Thoracic aorta (tissue), 2 donors: ENCODE measurements around the gene PACS1. TPM values are rescaled to one million over a fixed set of nuclear protein-coding genes. Genes with fewer than 3 reads are reported as not detected.
"Not testable (repeated sequence)": the region's sequence is repeated elsewhere in the genome, so short reads cannot be mapped to it uniquely, and the experiment has no call there.

Experiments used
- ATAC-seq: fragments of 150-250 bp; one replicate; pipeline ENCODE4 v1.8.0; 2017; ENCODE audit warnings: low read depth; ENCODE audit not compliant: insufficient number of reproducible peaks, low FRiP score
- DNase-seq: peaks from one replicate; pipeline ENCODE4 v3.0.0-alpha.2; 2020; ENCODE audit warnings: low spot score
- H3K27ac ChIP-seq, 2 donors: fragments of 200-600 bp; sonication (generic); 1 replicate in 1 of 2; 2 replicates in 1 of 2; pipeline ENCODE4 v1.5.1; 2016; ENCODE audit warnings: mild to moderate bottlenecking in 2 of 2, moderate library complexity in 2 of 2
- H3K27me3 ChIP-seq: fragments of 200-600 bp; sonication (generic); replicated peaks from 2 replicates; pipeline ENCODE4 v1.6.0; 2016; ENCODE audit warnings: mild to moderate bottlenecking; ENCODE audit not compliant: insufficient read depth
- H3K36me3 ChIP-seq: fragments of 200-600 bp; sonication (generic); one replicate; pipeline ENCODE4 v1.5.1; 2016
- H3K4me1 ChIP-seq, 2 donors: fragments of 200-600 bp; sonication (generic); 1 replicate in 1 of 2; 2 replicates in 1 of 2; pipeline versions ENCODE4 v1.5.1 to v1.6.0; 2016; ENCODE audit warnings: low read depth in 2 of 2, mild to moderate bottlenecking in 1 of 2; ENCODE audit not compliant: control insufficient read depth in 1 of 2
- H3K4me3 ChIP-seq: fragments of 200-600 bp; sonication (generic); 2 replicates; pipeline ENCODE4 v1.5.1; 2016; ENCODE audit warnings: mild to moderate bottlenecking
- H3K9me3 ChIP-seq: fragments of 200-600 bp; sonication (generic); 2 replicates; pipeline ENCODE4 v1.5.1; 2016
- total RNA-seq, 2 donors: library from RNA; depleted of rRNA; stranded (reverse); fragments of >200 nt; gene quantifications; one replicate each; pipeline versions ENCODE4 v1.1.0 to v1.2.3, GENCODE V29; 2016
- TF ChIP-seq, protein P1 (sequence below): fragments of 200-600 bp; sonication (generic); IDR thresholded peaks from one replicate; pipeline ENCODE4 v1.5.1; 2019; ENCODE audit warnings: antibody characterized with exemption

Gene PACS1
- total RNA-seq, 2 donors from 2014 or later, result 82.9 to 112 TPM

DNA sequence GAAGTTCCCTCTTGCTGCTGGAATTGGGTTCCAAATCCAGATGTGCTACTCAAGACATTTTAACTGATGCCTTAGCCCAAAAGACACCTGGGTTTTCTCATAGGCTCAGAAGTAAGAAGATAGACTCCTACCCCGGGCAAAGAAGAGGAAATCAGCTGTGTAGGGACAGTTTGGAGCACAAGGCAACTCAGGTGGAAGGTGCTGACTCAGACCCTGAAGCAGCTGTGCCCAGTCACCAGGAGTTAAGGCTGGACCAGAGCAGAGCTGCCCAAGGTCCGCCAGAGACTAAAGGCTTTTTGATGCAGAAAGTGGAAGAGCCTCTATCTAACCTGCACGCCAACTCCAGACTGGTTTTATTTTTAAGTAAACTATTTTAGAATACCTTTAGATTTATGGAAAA, 177.7 kb downstream of the PACS1 start:
- DNase-seq, result no peak
- H3K27ac ChIP-seq, result no peak overlapping the region
- TF ChIP-seq, protein P1, sequence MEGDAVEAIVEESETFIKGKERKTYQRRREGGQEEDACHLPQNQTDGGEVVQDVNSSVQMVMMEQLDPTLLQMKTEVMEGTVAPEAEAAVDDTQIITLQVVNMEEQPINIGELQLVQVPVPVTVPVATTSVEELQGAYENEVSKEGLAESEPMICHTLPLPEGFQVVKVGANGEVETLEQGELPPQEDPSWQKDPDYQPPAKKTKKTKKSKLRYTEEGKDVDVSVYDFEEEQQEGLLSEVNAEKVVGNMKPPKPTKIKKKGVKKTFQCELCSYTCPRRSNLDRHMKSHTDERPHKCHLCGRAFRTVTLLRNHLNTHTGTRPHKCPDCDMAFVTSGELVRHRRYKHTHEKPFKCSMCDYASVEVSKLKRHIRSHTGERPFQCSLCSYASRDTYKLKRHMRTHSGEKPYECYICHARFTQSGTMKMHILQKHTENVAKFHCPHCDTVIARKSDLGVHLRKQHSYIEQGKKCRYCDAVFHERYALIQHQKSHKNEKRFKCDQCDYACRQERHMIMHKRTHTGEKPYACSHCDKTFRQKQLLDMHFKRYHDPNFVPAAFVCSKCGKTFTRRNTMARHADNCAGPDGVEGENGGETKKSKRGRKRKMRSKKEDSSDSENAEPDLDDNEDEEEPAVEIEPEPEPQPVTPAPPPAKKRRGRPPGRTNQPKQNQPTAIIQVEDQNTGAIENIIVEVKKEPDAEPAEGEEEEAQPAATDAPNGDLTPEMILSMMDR, result no peak
- no peaks in the 10 kb centered on the region for H3K9me3 ChIP-seq
- no peak overlapping the region for H3K4me3 ChIP-seq
- no peak for ATAC-seq
- H3K27me3 ChIP-seq, result no peaks in the 10 kb centered on the region
- H3K4me1 ChIP-seq, result no peaks in the 10 kb centered on the region
- peaks cover 13% of the 10 kb centered on the region for H3K36me3 ChIP-seq

DNA sequence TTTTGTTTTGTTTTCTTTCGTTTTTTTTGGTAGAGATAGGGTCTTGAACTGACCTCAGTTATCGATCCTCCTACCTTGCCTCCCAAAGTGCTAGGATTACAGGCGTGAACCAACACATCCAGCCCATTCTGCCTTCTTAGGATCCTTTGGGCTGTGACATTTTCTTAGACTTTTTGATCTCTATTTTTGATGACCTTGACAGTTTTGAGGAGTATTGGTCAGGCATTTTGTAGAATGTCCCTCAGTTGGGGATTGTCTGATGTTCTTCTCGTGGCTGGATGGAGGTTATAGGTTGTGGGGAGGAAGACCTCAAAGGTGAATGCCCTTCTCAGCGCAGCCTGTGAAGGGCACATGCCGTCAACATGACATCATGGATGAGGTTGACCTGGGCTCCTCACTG, 178.8 kb downstream of the PACS1 start:
- Histone ChIP-seq H3K9me3 (no peaks in the 10 kb centered on the region), H3K36me3 (peaks cover 12% of the 10 kb centered on the region), H3K27me3 (no peaks in the 10 kb centered on the region), H3K4me3 (no peak overlapping the region), H3K27ac (no peak overlapping the region), H3K4me1 (no peaks in the 10 kb centered on the region)
- TF ChIP-seq, protein P1, result no peak
- ATAC-seq (no peak), DNase-seq (no peak)

DNA sequence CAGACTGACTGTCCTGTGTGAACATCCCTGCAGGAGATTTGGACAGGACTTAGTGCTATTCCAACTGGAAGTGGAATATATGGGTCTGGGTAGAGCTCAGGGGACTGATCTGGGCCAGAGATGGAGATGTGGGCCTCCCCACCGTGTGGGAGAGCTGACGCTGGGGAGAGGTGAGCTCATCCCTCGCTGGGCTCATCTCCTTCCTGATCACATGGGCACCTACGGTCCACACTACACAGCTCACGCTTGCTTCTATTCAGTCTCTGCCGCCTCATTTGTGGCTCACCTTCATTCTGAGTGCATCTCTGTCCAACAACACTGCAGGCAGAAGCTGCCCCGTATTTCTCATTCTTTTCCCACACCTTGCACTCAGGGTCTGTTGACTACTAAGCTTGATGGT, 181.7 kb downstream of the PACS1 start:
- no peak for ATAC-seq
- TF ChIP-seq, protein P1, result no peak
- no peak for DNase-seq
- Histone ChIP-seq H3K4me1 (peaks cover 0 to 6% of the 10 kb centered on the region in 2 donors), H3K27ac (no peak overlapping the region), H3K36me3 (peaks cover 8% of the 10 kb centered on the region), H3K4me3 (no peak overlapping the region), H3K27me3 (no peaks in the 10 kb centered on the region), H3K9me3 (no peaks in the 10 kb centered on the region)

DNA sequence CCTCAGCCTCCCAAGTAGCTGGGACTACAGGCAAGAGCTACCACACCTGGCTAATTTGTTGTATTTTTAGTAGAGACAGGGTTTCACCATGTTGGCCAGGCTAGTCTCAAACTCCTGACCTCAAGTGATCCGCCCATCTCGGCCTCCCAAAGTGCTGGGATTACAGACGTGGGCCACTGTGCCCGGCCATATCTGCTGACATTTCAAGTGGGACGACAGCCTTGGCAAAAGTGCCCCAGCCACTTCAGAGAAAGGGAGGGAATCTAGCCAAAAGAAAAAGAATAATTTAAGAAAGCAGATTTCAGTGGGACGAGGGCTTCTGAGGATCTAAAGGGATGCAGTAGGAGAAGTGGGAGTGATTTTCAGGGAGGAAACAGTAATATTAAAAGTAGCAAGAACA, 183.0 kb downstream of the PACS1 start:
- H3K27ac ChIP-seq, DNase-seq, ATAC-seq, H3K36me3 ChIP-seq, H3K4me1 ChIP-seq, H3K9me3 ChIP-seq, H3K4me3 ChIP-seq, H3K27me3 ChIP-seq: not testable (repeated sequence)

DNA sequence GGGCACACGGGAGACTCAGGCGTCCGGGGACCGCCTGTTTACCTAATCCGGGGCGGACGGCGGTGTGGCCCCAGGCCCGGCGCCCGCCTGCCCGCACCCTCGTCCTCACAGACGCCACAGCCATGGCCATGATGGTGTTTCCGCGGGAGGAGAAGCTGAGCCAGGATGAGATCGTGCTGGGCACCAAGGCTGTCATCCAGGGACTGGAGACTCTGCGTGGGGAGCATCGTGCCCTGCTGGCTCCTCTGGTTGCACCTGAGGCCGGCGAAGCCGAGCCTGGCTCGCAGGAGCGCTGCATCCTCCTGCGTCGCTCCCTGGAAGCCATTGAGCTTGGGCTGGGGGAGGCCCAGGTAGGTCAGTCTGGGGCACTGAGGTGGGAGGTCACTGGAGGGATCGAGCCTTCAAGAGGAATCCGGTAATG, 188.4 kb downstream of the PACS1 start:
- TF ChIP-seq, protein P1, result no peak
- Histone ChIP-seq H3K36me3 (peaks cover 22% of the 10 kb centered on the region), H3K4me1 (peaks cover 5 to 19% of the 10 kb centered on the region in 2 donors), H3K27ac (peak overlapping the region; percentile 72 to 76), H3K4me3 (peak overlapping the region; percentile 98), H3K27me3 (no peaks in the 10 kb centered on the region), H3K9me3 (no peaks in the 10 kb centered on the region)
- DNase-seq (no peak), ATAC-seq (no peak)

DNA sequence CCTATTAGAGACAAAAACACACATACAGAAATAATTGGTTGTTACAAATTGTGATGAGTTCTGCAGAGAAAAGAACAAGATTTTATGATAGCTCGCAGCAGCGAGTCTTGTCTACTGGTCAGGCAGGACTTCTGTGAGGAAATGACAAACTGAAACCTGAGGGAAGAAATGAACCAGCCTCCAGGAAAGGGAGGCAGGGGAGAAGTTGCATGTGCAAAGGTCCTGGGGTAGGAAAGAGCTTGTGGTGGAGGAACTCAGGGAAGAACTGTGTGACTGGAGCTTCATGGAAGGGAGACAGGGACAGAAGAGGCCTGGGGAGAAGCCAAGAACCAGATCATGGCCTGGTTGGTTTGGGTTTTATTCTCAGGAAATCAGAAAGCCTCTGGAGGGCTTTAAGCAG, 189.2 kb downstream of the PACS1 start:
- H3K27ac ChIP-seq, result no peak overlapping the region
- peaks cover 5 to 19% of the 10 kb centered on the region in 2 donors for H3K4me1 ChIP-seq
- TF ChIP-seq, protein P1, result no peak
- H3K4me3 ChIP-seq, result no peak overlapping the region
- no peaks in the 10 kb centered on the region for H3K9me3 ChIP-seq
- H3K36me3 ChIP-seq, result peaks cover 26% of the 10 kb centered on the region
- H3K27me3 ChIP-seq, result no peaks in the 10 kb centered on the region
- ATAC-seq (no peak), DNase-seq (no peak)
